Activated CD8-positive, alpha-beta memory T cell treated with anti-CD3 and anti-CD28 coated beads for 1 hour (primary cell): ENCODE data around the gene TFEC.

ENCODE experiments used
- DNase-seq, 2 donors: peaks; one replicate each; pipeline ENCODE4 v3.0.0-alpha.2; 2020; ENCODE audit warnings: low read depth in 1 of 2; ENCODE audit errors: extremely low read depth in 1 of 2

The TFEC gene

GRCh38 chr7:115995701-115996100 lies 34.9 kb downstream of the TFEC start:
- DNase-seq: no peak

DNA sequence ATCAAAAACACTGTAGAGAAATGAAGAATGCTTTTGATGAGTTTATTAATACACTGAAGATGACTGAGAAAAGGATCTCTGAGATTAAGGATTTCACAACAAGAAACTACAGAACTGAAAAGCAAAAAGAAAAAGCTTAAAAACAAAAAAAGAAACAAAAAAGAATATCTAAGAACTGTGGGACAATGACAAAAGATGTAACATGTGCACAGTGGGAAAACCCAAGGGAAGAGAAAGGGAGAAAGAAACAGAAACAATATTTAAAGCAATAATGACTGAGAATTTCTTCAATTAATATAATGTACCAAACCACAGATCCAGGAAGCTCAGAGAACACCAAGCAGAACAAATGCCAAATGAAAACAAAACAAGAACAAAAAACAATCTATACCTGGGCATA lies 42.2 kb downstream of the TFEC start:
- no peak for DNase-seq

DNA sequence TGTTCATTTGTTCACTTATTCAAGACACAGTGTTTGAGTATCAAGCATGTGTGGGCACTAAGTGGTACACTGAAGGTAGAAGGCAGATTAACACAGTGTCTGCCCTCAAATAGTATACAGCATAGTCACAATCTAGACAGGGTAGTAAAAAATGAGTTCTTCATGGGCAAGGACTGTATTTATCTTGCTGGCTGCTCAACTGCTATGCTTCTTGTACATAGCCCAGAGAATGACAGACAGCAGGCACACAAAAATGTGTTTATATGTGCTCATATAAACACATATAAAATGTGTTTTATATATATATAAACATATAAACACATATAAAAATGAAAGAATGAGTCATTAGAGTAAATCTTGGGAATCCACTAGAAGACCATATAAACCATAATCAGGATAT lies 43.1 kb downstream of the TFEC start:
- no peak for DNase-seq

DNA sequence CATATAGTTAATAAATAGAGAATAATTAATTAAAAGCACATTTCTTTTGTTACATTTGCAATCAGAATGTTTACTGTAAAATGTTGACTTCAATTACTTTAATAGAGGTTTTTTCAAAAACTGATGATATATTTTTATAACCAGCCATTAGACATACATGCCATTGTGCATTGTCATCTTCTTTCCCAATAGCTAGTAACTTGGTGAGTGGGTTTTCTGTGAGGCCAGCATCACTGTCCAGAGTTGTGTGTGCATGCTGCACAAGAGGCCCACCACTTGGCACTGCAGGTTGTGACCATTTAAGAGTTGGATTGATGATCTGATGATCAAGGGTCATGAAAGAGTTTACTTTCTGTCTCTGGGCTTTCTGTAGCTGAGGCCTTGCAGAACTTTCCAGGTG lies 46.5 kb downstream of the TFEC start:
- DNase-seq: no peak

GRCh38 chr7:115980159-115980558 lies 50.4 kb downstream of the TFEC start:
- no peak for DNase-seq

DNA sequence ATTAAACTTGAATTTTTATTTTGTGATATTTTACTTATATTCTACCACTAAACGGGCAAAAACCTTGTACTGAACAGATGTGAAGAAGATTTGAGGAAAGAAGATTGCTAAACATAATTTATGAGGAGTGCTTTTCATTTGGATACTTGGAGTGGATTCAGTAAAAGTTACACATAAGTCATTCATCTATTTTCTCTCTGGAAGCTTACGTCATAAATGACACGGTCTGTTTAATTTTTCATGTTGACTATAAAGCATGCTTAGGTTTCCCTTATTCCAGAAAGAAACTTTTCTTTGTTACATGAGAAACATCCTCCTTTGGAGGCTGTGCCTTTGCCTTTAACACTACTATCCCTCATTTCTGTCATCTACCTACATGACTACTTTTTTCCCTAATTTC lies 53.9 kb downstream of the TFEC start:
- DNase-seq: no peak

- DNase-seq: no peak
Observed at GRCh38 chr7:115975766-115976165, 54.8 kb downstream of the TFEC start.

DNA sequence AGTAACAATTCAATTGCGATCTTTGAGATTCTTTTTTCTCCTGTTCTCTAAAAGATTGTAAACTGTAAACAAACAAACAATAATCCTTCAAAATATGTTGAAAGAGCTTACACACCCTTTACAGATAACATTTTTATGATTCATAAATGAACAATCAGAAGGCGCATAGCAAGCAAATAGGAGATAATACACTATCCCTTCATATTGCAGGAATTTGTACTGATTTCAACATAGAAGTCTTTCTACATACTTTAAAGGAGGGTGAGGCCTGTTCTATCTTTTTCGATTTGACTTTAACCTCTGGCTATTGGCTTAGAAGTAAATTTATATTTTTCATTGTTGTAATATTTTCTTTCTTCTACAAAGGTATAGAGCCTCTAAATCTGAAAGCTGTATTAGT lies 57.2 kb downstream of the TFEC start:
- no peak for DNase-seq

GRCh38 chr7:115971506-115971905 lies 59.1 kb downstream of the TFEC start:
- DNase-seq: no peak

DNA sequence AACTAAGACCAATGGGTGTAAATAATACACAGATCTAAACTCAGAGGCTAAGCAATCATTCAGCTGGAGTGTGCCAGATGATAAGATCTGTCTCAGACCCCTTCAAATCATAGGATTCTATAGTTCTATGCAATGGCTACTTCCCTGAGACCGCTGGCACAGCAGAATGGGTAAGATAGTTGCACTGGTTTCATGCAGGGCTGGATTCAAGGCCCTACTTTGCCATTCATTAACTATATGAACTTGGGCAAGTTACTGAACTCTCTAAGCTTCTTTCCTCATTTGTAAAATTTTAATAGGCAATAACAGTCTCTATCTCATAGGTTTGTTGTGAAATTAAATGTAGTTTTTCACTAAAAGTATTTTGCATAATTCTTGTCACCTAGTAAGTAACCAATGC lies 62.0 kb downstream of the TFEC start:
- no peak for DNase-seq

GRCh38 chr7:115968171-115968570 lies 62.4 kb downstream of the TFEC start:
- no peak for DNase-seq

DNA sequence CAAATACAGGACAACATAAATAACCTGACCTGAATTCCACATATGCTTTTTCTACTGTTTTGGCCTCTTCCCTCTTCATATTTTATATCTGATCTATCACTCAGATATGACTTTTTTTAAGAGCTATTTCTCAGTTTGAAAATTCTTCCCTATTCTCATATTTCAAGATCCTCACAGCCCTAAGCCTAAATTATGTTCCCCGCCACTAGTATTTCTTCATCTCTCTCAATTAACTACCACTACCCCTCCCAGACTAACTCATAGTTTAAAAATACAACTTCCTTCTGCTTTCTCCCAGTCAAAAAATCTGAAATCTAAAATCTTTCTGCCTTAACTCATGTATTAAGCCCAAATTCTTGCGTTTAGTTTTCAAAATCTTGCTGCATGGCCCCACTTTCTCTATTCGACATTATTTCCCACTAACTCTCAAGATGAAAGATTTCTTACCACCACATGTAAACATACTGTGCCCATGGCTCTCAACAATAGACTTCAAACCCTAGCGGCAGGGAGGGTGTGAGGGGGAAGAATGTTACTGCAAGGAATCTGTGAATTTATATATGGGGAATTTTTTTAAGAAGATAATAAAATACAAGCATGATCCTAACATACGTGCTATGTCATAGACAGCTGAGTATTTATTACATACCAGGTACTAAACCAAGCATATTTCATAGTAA lies 64.6 kb downstream of the TFEC start:
- DNase-seq: no peak

DNA sequence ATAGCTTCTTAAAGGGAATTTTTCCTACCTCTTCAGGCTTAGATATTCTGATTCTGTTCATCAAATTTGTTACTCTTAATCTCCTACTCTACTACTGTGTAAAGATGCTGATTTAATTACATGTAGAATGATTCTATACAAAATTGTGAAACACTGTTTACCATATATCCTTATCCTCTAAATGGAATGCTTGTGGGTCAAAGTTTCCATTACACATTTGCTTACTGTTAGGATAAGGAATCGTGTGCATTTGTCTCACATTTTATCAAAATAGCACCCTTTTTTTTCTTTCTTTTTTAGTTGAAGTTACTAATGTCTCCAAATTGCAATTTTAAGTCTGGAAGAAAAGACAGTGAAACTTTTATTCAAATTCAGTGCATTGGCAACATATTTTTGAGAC lies 65.3 kb downstream of the TFEC start:
- DNase-seq: no peak

GRCh38 chr7:115964799-115965198 lies 65.8 kb downstream of the TFEC start:
- DNase-seq: no peak

DNA sequence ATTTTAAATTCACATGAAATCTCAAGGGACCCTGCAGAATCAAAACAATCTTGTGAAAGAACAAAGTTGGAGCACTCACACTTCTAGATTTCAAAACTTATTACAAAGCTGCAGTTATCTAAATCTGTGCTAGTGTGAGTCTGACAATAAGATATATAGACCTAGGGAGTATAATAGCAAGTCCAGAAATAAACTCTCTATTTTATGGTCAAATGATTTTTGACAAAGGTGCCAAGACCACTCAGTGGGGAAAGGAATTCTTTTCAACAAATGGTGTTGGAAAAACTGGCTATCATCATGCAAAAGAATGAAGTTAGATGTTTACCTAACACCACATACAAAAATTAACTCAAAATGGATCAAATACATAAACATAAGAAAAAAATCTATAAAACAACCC lies 68.2 kb downstream of the TFEC start:
- no peak for DNase-seq

DNA sequence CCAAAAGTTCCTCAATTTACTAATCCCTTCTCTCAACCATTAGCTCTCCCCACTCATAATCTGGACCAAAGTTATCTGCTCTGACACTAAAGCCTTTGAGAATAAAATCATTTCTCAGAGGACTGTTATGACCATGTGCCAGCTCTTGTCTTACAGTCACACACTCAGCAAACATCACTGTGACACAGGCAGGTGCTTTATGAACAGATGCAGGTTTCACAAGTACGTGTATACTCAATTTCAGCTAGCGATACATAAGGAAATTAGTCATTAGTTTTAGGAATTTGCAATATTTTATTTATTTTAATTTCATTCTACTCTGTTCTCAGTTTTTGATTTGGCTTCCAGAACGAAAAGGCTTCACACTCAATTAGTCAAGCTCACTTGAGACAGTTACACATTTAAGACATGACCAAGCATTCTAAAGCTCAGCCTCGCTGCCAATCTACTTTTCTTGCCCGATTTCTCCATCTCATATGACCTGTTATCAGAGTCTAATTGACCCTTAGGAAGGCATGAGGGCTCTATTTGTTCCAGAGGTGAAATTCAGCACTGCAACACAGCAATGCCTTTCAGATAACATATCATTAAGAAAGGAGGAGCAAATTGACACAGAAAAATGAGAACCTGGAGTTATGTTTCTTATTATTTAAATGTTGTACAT lies 76.8 kb downstream of the TFEC start:
- no peak for DNase-seq

DNA sequence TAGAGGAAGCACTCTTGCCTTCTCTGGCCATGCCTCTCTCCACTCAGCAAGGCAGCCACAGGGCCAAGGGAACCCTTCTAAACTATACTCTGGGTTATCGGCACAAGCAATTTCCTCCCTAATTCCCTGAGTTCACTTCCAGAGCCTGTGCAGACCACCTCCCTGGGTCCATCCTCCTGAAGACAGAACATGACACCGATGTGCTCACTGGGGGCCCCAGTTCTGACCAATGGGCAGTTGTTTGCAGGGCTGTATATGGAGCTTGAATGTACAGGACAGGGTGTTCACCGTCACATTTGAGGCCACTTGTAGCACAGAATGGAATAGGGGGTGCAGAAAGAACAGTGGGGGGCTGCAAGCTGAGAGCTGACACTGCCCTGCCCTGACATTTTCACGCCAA lies 77.7 kb downstream of the TFEC start:
- no peak for DNase-seq

DNA sequence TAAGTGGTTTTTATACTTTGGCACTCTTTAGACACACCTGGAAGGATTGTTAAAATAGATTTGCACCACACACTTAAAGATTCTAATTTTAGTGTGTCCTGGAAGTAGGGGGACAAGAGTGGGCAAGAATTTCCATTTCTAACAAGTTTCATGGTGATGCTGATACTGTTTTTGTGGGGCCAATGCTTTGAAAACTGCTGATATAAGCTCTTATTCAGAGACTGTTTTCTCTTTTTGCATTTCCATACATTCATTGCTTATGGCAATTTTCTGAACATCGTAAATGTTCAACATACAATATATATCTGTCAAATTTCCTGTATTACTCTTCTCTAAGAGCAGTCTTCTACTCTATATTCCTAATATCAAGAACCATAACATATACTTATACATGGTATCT lies 79.0 kb downstream of the TFEC start:
- DNase-seq: no peak

DNA sequence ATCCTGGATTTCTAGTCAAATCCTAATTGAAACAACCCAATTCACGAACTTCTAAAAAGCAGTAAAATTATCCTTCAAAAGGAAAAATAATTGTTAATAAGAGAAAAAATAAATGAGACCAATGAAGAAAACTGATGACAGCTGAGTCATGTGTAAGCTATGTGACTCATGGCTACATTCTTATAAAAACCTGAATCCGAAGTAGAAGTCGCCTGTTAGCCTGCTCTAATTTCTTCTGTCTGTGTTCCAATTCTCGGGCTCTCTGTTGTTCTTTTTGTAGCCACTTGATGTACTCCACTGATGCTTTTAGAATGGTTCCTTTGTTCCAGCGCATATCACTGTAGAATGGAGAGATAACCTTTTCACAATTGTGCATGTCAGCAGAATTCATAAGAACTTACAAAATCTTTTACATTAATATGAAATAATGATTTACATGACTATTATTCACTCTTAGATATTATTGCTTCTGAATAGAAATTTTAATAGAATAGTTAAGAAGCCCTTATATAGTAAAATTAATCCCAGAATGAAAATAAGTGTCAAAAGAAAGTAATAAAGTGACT lies 88.8 kb downstream of the TFEC start:
- no peak for DNase-seq

DNA sequence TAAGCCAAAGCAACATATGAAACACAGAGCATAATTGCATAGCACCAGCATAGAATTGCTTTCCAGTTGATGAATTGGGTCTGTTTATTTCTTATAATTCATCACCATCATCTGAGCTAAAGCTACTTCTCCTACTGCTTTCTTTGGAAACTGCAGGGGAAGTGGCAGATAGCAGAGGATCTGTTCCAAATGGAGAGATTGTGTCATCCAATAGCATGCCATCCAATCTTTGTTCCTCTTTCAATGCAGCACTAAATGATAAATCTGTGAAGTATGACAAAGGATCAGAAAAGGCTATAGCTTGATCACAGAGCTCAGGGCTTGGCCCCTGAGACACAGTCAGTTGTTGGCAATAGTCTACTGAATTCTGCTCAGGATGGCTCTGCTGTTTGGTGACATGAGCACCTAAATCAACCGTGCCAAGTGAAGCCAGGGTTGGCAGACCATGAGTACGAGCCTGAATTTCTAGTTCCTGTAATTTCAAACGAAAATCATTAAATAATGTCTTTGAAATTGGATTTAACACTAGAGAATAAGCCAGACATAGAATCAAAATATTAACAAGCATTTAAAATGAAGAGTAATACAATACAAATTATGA lies 90.0 kb downstream of the TFEC start:
- no peak for DNase-seq

DNA sequence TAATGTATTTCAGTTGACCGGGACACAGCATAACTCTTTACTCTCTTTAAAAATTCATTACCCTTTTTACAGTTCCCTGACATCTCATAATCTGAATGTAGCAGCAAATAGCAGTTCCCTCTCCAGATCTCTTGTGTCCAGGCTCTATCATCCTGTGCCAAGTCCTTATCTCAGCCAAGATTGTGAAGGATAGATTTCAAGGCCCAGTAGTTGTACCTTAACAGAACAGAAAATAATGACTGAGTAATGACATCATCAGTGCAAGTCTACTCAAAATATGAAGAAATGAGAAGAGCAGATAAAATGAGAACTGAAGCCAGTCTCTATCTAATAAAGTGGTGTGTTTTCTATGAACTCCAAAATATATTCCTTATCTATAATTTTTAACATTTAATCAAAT lies 92.6 kb downstream of the TFEC start:
- DNase-seq: no peak

DNA sequence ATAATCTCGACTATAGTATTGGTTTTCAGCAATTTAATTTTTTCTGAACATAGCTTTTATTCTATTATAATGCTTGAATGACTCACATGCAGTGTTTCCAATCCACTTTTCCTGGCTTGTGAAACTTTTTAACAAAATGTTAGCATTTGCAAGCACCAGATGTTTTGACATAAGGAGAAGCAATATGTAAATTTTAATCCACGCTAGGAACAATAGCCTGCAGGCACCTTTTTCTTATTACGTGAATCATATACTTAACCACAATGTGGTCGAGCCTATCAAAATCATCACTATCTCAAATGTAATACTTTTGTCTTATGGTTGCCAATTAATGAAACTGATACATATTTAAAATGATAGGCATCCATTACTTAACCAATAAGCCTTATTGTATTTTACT lies 97.1 kb downstream of the TFEC start:
- DNase-seq: no peak
